H1 (cell line): ENCODE data around the gene CBX2. TPM values are rescaled to one million over a fixed set of nuclear protein-coding genes. Genes with fewer than 3 reads are reported as not detected.

Experiments used
- CBX8 ChIP-seq: fragments of 300-800, 300-1000 bp; sonication (generic); IDR thresholded peaks from 2 replicates; pipeline ENCODE4 v1.7.1; 2016; ENCODE audit warnings: low read depth, low read length, borderline replicate concordance
- CEBPB ChIP-seq: IDR thresholded peaks from 2 replicates; pipeline ENCODE4 v1.6.1; 2012; ENCODE audit warnings: low read depth, low read length
- CHD7 ChIP-seq: fragments of 300-600 bp; sonication (generic); IDR thresholded peaks from 2 replicates; pipeline ENCODE4 v1.7.1; 2012; ENCODE audit warnings: low read length, moderate library complexity, mild to moderate bottlenecking, inconsistent platforms; ENCODE audit not compliant: insufficient replicate concordance
- E2F6 ChIP-seq: IDR thresholded peaks from 2 replicates; pipeline ENCODE4 v1.6.1; 2012; ENCODE audit warnings: inconsistent platforms
- HDAC6 ChIP-seq: IDR thresholded peaks from one replicate; pipeline ENCODE4 v1.7.1; 2012; ENCODE audit warnings: low read depth, mild to moderate bottlenecking, inconsistent platforms, low read length, moderate library complexity
- POLR2AphosphoS5 ChIP-seq: IDR thresholded peaks from 2 replicates; pipeline ENCODE4 v1.6.1; 2011; ENCODE audit warnings: low read depth, low read length
- RAD21 ChIP-seq, 2 experiments: IDR thresholded peaks in 1 of 2; conservative IDR thresholded peaks in 1 of 2; 2 replicates each; pipeline ENCODE4 v1.6.1; 2011; ENCODE audit warnings: low read depth in 2 of 2, low read length in 2 of 2, improper control_type of control experiment in 1 of 2, inconsistent platforms in 1 of 2, mild to moderate bottlenecking in 1 of 2, moderate library complexity in 1 of 2
- SP4 ChIP-seq: IDR thresholded peaks from 2 replicates; pipeline ENCODE4 v1.6.1; 2012; ENCODE audit warnings: low read length, inconsistent platforms
- SUZ12 ChIP-seq: fragments of 200-600 bp; sonication (generic); IDR thresholded peaks from 2 replicates; pipeline ENCODE4 v1.6.1; 2012; ENCODE audit warnings: mild to moderate bottlenecking, inconsistent platforms, low read length, moderate library complexity, mixed read lengths
- polyA plus RNA-seq, 7 experiments: library from polyadenylated mRNA; depleted of rRNA in 3 of 7; stranded (reverse) in 5 of 7; unstranded in 2 of 7; fragments of >200 nt in 5 of 7; fragments of 200-250 nt in 2 of 7; gene quantifications; 1 replicate in 5 of 7; 2 replicates in 1 of 7; 4 replicates in 1 of 7; pipeline versions ENCODE4 v1.2.1 to v1.2.3, GENCODE V29; 2011 to 2013; ENCODE audit warnings: missing spikeins in 2 of 7, mixed read lengths in 2 of 7
- total RNA-seq: library from RNA; stranded (reverse); fragmentation: NEBNext Ultra II Directional; extraction: Animal tissue kit (Norgen Biotek cat#: 25700); gene quantifications from 2 replicates; pipeline ENCODE4 v1.2.1, GENCODE V29; 2021

Gene CBX2
- total and polyA plus RNA-seq, 2 of the 8 experiments (the other 6 are each of a cell fraction or from before 2014, with no cell fraction given), result 64.3 to 83.9 TPM

- TF ChIP-seq CHD7, result no peak
- no peak for TF ChIP-seq POLR2AphosphoS5
- peak; percentile 21; the same call in 1 of the 2 replicates for TF ChIP-seq CBX8
- TF ChIP-seq SUZ12, result peak; percentile 90
- TF ChIP-seq SP4, result no peak
- TF ChIP-seq CEBPB, result no peak
- no peak for TF ChIP-seq HDAC6
- peak; percentile 37; the same call in 1 of the 2 replicates for TF ChIP-seq E2F6
- no peak for TF ChIP-seq RAD21 (IDR thresholded peaks at IDR 0.05 in 1 of 2, conservative IDR thresholded peaks at IDR 0.05 in 1 of 2; ENCODE audit: low read depth in 2 of 2, low read length in 2 of 2)
Observed at GRCh38 chr17:79801156-79802038, 23.4 kb downstream of the CBX2 start (continued).
